Measurements from ENCODE around the gene THAP4. TPM values are rescaled to one million over a fixed set of nuclear protein-coding genes. Genes with fewer than 3 reads are reported as not detected.
"Not testable (repeated sequence)": the region's sequence is repeated elsewhere in the genome, so short reads cannot be mapped to it uniquely, and the experiment has no call there.

The THAP4 gene
- total and polyA plus RNA-seq, 12 donors, result 68.7 to 101 (median 78.3) TPM

DNA sequence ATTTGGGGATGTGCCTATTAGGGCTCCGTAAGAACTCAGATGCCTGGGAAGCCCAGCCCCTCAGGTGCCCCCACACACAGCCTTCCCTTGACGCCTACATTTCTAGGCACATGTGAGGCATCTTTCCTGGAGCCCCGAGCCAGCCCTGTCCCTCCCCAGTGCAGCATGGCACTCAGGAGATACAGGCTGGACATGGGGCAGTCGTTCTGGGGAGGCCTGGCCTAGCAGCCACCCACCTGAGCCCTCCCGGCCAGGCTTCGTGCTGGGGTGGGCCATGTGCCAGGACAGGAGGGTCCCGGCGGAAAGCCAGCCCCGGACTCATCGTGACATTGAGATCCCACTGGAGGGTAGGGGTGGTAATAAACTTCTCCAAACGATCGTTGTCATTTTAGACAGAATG is 63.2 kb downstream of the THAP4 start:
- ATAC-seq (no peak), DNase-seq (no peak)
- Histone ChIP-seq H3K4me1 (peaks cover 0 to 24% (median 5%) of the 10 kb centered on the region in 9 donors), H3K4me3 (no peak overlapping the region), H3K27ac (no peak overlapping the region), H3K36me3 (peaks cover 0 to 30% (median 0%) of the 10 kb centered on the region in 9 donors), H3K27me3 (no peaks in the 10 kb centered on the region), H3K9me3 (no peaks in the 10 kb centered on the region)
- intact Hi-C loops (cut with DNase I), result no loop called here
- 90% methylated on average over 12 of the region's 12 CpGs for WGBS, 2 donors
- TF ChIP-seq, protein P1, sequence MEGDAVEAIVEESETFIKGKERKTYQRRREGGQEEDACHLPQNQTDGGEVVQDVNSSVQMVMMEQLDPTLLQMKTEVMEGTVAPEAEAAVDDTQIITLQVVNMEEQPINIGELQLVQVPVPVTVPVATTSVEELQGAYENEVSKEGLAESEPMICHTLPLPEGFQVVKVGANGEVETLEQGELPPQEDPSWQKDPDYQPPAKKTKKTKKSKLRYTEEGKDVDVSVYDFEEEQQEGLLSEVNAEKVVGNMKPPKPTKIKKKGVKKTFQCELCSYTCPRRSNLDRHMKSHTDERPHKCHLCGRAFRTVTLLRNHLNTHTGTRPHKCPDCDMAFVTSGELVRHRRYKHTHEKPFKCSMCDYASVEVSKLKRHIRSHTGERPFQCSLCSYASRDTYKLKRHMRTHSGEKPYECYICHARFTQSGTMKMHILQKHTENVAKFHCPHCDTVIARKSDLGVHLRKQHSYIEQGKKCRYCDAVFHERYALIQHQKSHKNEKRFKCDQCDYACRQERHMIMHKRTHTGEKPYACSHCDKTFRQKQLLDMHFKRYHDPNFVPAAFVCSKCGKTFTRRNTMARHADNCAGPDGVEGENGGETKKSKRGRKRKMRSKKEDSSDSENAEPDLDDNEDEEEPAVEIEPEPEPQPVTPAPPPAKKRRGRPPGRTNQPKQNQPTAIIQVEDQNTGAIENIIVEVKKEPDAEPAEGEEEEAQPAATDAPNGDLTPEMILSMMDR (IDR thresholded peaks at IDR 0.05), result no peak

DNA sequence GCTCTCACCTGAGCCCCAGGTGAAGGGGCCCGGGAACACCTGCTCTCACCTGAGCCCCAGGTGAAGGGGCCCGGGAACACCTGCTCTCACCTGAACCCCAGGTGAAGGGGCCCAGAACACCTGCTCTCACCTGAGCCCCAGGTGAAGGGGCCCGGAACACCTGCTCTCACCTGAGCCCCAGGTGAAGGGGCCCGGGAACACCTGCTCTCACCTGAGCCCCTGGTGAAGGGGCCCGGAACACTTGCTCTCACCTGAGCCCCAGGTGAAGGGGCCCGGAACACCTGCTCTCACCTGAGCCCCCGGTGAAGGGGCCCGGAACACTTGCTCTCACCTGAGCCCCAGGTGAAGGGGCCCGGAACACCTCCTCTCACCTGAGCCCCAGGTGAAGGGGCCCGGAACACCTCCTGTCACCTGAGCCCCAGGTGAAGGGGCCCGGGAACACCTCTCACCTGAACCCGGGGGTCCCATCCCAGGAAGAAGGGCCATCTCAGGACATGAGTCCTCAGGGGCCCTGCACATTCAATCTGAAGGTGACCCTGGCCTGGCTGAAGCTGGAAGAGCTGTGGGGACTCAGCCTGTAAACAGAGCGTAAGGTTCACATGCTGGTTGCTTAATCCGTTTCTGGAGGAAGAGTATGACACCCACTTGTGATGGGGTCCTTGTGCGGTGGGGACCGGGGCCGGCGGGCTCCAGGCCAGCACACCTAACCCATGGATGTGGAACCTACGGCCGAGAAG is 63.9 kb downstream of the THAP4 start:
- intact Hi-C loops (cut with DNase I); H3K4me3 ChIP-seq; DNase-seq; ATAC-seq; H3K27me3 ChIP-seq; H3K27ac ChIP-seq; H3K9me3 ChIP-seq: not testable (repeated sequence)
- 94 to 95% methylated on average over 18 to 20 of the region's 20 CpGs for WGBS, 2 donors
- peaks cover 0 to 17% (median 4%) of the 10 kb centered on the region in 9 donors for H3K4me1 ChIP-seq
- H3K36me3 ChIP-seq, result peaks cover 0 to 30% (median 0%) of the 10 kb centered on the region in 9 donors

DNA sequence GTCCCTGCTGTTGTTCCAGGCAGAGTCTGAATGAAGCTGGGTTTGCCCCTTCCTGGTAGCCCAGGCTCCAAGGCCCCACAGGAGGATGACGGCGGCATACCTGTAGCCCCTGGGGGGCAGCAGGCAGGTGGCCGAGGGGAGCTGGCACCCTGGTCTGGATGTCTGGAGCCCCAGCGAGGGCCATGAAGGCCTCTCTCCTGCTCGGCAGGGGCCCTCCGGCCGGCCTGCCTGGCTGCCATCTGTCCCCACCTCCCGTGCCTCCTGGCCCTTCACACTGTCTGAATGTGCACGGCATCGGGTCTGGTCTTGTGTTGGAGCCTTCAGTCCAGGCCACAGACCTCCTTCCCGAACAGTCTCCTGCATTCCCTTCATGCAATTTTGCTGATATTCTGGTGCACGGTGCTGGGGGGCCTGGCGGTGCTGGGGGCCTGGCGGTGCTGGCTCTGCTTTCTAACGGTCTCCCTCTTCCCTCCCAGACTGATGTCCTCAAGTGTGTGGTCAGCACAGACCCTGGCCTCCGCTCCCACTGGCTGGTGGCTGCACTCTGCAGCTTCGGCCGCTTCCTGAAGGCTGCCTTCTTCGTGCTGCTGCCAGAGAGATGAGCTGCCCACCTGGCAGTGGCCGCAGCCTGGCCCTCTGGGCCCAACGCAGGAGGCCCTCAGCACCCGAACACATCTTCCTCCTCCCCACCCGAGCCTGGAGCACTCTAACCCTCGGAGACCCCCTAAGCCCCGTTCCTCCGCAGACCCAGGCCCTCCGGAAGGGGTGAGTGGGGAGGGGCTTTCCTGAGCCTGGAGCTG is 64.9 kb downstream of the THAP4 start:
- WGBS, 2 donors, result 91 to 93% methylated on average over 26 to 27 of the region's 27 CpGs
- Histone ChIP-seq H3K4me3 (no peak overlapping the region), H3K9me3 (no peaks in the 10 kb centered on the region), H3K27me3 (no peaks in the 10 kb centered on the region), H3K27ac (no peak overlapping the region), H3K4me1 (peaks cover 0 to 11% (median 0%) of the 10 kb centered on the region in 9 donors), H3K36me3 (peaks cover 0 to 30% (median 0%) of the 10 kb centered on the region in 9 donors)
- TF ChIP-seq, protein P1 (IDR thresholded peaks at IDR 0.05), result no peak
- intact Hi-C loops (cut with DNase I), result no loop called here
- ATAC-seq (peak in 1 of 8 donors; percentile 10), DNase-seq (no peak)

DNA sequence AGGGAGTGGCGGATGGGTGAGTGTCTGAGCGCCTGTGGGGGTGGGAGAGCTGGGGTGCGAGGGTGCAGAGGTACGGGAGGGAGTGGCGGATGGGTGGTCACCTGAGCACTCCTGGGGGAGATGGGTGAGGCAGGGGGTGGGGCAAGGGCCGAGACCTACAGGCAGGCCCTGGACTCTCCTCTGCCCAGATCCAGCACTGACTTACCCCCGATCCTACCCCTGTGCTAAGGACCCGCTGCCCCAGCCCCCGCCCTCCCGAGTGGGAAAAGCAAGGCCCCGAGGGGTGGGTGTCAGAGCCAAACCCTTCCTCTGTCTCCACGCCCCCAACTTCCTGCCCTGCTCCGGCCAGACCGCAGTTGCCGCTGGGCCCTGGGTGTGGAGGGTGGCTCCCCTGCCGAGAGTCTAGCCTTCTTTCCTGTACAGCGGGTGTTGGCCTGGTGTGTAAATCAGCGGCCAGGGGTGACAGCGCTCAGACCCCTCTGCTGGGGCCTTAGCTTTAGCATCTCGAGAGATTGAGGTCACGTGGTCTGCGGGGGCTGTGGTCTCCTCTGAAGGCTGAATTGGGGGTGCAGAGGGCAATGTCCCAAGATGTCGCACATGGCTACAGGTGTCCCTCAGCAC is 65.9 kb downstream of the THAP4 start:
- intact Hi-C loops (cut with DNase I), result no loop called here
- ATAC-seq (peak; percentile 34 to 82 (median 56)), DNase-seq (no peak)
- Histone ChIP-seq H3K9me3 (no peaks in the 10 kb centered on the region), H3K27me3 (no peaks in the 10 kb centered on the region), H3K36me3 (peaks cover 0 to 30% (median 0%) of the 10 kb centered on the region in 9 donors), H3K4me1 (peaks cover 0 to 11% (median 0%) of the 10 kb centered on the region in 9 donors), H3K27ac (no peak overlapping the region), H3K4me3 (no peak overlapping the region)
- WGBS, 2 donors, result 74 to 75% methylated on average over 23 of the region's 23 CpGs
- TF ChIP-seq, protein P1 (IDR thresholded peaks at IDR 0.05), result no peak

Data from heart right ventricle (tissue), 16 donors.